PFSK-1 (cell line): ENCODE results near the gene UTP4. TPM values are rescaled to one million over a fixed set of nuclear protein-coding genes. Genes with fewer than 3 reads are reported as not detected.

Experiments
- FOXP2 ChIP-seq: optimal IDR thresholded peaks from 2 replicates; pipeline ENCODE3; 2011; ENCODE audit warnings: borderline replicate concordance, control low read depth, inconsistent platforms; ENCODE audit not compliant: insufficient read depth; ENCODE audit errors: extremely low read length, extremely low read depth
- POLR2AphosphoS5 ChIP-seq: IDR thresholded peaks from 2 replicates; pipeline ENCODE4 v1.6.1; 2012; ENCODE audit warnings: low read depth, mild to moderate bottlenecking, control low read depth, low read length, moderate library complexity
- REST ChIP-seq, 2 experiments: IDR thresholded peaks; 2 replicates each; pipeline versions ENCODE4 v1.6.1 to v1.8.0; 2011 to 2012; ENCODE audit warnings: low read depth in 2 of 2, low read length in 2 of 2, control low read depth in 1 of 2, inconsistent platforms in 1 of 2, mild to moderate bottlenecking in 1 of 2, moderate library complexity in 1 of 2; ENCODE audit not compliant: insufficient read depth in 1 of 2
- SIN3A ChIP-seq: IDR thresholded peaks from 2 replicates; pipeline ENCODE4 v1.6.1; 2012; ENCODE audit warnings: mild to moderate bottlenecking, low read length, moderate library complexity, borderline replicate concordance; ENCODE audit not compliant: insufficient read depth
- TAF1 ChIP-seq: IDR thresholded peaks from 2 replicates; pipeline ENCODE4 v1.6.1; 2012; ENCODE audit warnings: low read length, control low read depth, borderline replicate concordance; ENCODE audit not compliant: insufficient read depth
- polyA plus RNA-seq: library from polyadenylated mRNA; unstranded; fragments of >200 nt; gene quantifications from one replicate; pipeline ENCODE4 v1.2.1, GENCODE V29; 2012; ENCODE audit warnings: low read depth, missing spikeins; ENCODE audit not compliant: insufficient read length

UTP4 gene
- 88.0 TPM for polyA plus RNA-seq

DNA sequence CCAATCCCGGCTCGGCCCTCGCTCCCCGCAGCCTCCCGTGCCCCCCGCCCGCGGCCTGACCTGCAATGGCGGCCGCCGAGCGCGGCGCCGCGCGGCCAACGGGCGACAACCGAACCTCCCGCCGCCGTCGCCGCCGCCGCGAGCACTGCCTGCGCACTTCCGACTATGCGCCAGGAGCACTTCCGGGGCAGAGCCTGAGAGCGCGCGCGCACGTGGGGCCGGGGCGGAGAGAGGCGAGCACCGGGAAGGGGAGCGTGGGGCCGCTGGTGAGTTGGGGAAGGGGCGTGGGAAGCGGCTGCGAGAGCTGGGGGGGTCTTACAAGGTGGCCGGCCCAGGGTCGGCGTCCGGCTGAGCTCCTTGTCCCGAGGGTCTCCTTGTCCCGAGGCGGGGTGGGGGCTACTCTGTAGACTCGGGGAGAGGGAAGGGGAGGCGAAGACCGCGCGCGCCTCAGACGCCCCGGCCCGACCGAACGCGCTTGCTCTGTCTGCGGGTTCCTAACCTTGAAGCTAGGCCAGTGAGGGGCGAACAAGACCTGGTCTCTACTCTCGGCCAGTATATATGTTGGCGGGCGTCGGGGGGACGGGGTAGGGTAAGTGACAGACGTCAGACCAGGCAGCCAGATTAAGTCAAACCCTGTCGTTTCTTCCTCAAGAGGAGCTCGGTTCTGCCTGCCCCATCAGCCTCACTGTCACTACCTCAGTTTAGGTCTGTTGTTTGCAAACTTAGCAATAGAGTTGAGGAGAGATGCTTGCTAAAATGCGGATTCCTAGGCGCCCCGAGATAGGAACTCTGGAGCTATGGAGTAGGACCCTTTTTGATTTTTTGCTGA is at the start of gene UTP4, which contains the start of gene CHTF8:
UTP4 (plus strand) TSS at position 226 of the 829 bp plus-strand sequence. CDS start 811 bp downstream, outside the sequence.
CHTF8 (minus strand) TSS at position 165 of the 829 bp plus-strand sequence. CDS start 11,130 bp downstream, outside the sequence.
- TF ChIP-seq SIN3A (peak; percentile 90; the same call in 1 of the 2 replicates), REST (IDR thresholded peaks at IDR 0.05; ENCODE audit: insufficient read depth in 1 of 2, low read depth in 2 of 2, low read length in 2 of 2) (no peak), TAF1 (peak; percentile 43; the same call in 1 of the 2 replicates), FOXP2 (peak; percentile 36), POLR2AphosphoS5 (peak; percentile 62; the same call in 1 of the 2 replicates)

DNA sequence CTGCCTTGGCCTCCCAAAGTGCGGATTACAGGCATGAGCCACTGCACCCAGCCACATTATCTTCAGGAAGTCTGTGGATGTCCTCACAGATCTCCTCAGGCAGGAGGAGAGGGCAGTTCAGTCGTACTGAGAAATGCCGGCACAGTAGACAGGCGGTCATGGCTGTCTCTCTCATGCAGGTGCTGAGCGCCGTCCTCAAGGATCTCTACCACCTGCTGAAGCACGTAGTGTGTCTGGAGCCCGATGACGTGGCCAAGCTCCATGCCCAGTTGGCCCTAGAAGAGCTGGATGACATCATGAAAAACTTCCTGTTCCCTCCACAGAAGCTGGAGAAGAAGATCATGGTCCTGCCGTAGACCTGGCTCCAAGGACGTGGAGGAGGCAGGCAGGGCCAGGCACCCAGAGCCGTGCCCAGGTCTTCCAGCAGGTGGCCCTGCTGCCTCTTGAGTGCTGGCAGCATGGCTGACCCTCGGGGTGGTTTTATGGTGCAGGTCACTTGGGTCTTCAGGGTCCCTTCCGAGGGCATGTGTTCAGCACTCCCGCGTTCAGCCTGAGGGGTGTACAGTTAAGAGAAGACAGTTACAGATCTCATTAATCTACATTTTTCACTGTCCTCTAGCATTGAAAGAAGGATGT is 49.0 kb upstream of the UTP4 start:
- TF ChIP-seq SIN3A, result no peak
- TF ChIP-seq POLR2AphosphoS5, result no peak
- no peak for TF ChIP-seq REST (IDR thresholded peaks at IDR 0.05; ENCODE audit: insufficient read depth in 1 of 2, low read depth in 2 of 2, low read length in 2 of 2)
- TF ChIP-seq TAF1, result no peak
- no peak for TF ChIP-seq FOXP2

GRCh38 chr16:69084289-69084688 is 48.2 kb upstream of the UTP4 start:
- TF ChIP-seq POLR2AphosphoS5 (no peak), SIN3A (no peak), REST (IDR thresholded peaks at IDR 0.05; ENCODE audit: insufficient read depth in 1 of 2, low read depth in 2 of 2, low read length in 2 of 2) (no peak), TAF1 (no peak), FOXP2 (no peak)

DNA sequence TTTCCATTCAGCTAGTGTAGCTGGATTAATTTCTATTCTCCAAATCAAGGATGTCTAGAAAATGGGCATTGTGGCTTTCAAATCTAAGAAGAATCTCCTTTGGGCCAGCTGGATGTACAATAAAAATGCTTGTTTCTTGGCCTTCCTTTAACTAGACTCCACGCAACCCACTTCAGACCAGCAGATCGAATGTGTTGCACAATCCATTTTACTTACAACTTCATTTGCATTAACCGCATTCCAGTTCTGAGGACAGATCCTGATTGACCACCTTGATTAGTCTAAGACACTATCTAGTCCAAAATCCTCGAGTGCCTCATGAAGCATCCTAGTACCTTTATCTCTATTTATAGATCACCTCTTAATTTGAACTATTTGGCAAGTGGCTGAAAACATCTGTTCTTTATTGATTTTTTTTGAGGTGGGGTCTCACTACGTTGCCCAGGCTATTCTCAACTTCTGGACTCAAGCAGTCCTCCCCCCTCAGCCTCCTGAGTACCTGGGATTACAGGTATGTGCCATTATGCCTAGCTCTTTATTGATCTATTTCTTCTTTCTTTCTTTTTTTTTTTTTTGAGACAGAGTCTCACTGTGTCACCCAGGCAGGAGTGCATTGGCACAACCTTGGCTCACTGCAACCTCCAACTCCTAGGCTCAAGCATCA is 47.3 kb upstream of the UTP4 start:
- TF ChIP-seq SIN3A (no peak), POLR2AphosphoS5 (no peak), TAF1 (no peak), FOXP2 (no peak)

DNA sequence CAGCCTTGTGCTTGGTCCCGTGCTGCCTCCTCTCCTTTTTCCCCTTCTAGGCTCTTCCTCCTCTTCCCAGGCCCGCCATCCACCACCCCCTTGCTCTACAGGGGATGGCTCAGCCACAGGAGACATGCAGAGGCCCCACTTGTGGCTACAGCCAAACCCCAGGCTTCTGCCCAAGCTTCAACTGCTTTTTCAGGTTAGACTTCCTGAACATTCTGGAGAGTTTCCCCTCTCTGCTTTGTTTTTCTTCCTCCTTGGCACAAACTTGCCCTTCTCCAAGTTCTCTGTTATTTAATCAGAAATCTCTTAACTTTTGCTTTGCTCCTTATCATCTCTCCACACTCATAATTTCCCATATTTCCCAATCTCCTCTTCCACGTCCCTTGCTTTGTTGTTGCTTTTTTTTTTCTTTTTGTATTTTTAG is 45.3 kb upstream of the UTP4 start:
- TF ChIP-seq TAF1, result no peak
- TF ChIP-seq FOXP2, result no peak
- TF ChIP-seq SIN3A, result no peak
- TF ChIP-seq POLR2AphosphoS5, result no peak
- TF ChIP-seq REST (IDR thresholded peaks at IDR 0.05; ENCODE audit: insufficient read depth in 1 of 2, low read depth in 2 of 2, low read length in 2 of 2), result no peak
